IPS-NIHi11 (cell line): ENCODE measurements around the gene CD33.
"Not testable (repeated sequence)": the region's sequence is repeated elsewhere in the genome, so short reads cannot be mapped to it uniquely, and the experiment has no call there.

Source experiments
- DNase-seq: peaks from one replicate; pipeline ENCODE4 v3.0.0; 2012; ENCODE audit warnings: mixed read lengths, low spot score

The CD33 gene

GRCh38 chr19:51210191-51210784 lies 14.6 kb upstream of the CD33 start:
- no peak for DNase-seq

- not testable (repeated sequence) for DNase-seq
Observed at GRCh38 chr19:51210874-51211361, 14.0 kb upstream of the CD33 start.

- no peak for DNase-seq
Observed at GRCh38 chr19:51211833-51212232, 13.0 kb upstream of the CD33 start.

- no peak for DNase-seq
Observed at GRCh38 chr19:51219307-51219706, 5.6 kb upstream of the CD33 start.

- no peak for DNase-seq
Observed at GRCh38 chr19:51219971-51220370, 4.9 kb upstream of the CD33 start.

GRCh38 chr19:51220996-51221395 lies 3.9 kb upstream of the CD33 start:
- no peak for DNase-seq

- DNase-seq, result no peak
Observed at GRCh38 chr19:51224163-51224641, 678 bp upstream of the CD33 start.

- no peak for DNase-seq
Observed at GRCh38 chr19:51226067-51226466, 1.2 kb downstream of the CD33 start.

- no peak for DNase-seq
Observed at GRCh38 chr19:51227326-51227725, 2.4 kb downstream of the CD33 start.

GRCh38 chr19:51227966-51228365 lies 3.1 kb downstream of the CD33 start:
- no peak for DNase-seq

GRCh38 chr19:51240866-51241265 lies 16.0 kb downstream of the CD33 start:
- DNase-seq, result no peak

- no peak for DNase-seq
Observed at GRCh38 chr19:51242881-51243630, 18.2 kb downstream of the CD33 start.

GRCh38 chr19:51246164-51246552 lies 21.3 kb downstream of the CD33 start:
- no peak for DNase-seq

- no peak for DNase-seq
Observed at GRCh38 chr19:51247972-51248590, 23.2 kb downstream of the CD33 start.

GRCh38 chr19:51250786-51251467 lies 26.0 kb downstream of the CD33 start, which contains the start of gene SIGLECL1:
Gene SIGLECL1 (plus strand): TSS chr19:51251080. CDS start chr19:51264073, 12,993 bp downstream.
- DNase-seq, result peak; percentile 48

GRCh38 chr19:51251468-51251820 lies 26.6 kb downstream of the CD33 start:
- DNase-seq, result no peak

- DNase-seq, result no peak
Observed at GRCh38 chr19:51252306-51253079, 27.6 kb downstream of the CD33 start.

- no peak for DNase-seq
Observed at GRCh38 chr19:51253088-51253806, 28.4 kb downstream of the CD33 start.

- no peak for DNase-seq
Observed at GRCh38 chr19:51256155-51256625, 31.3 kb downstream of the CD33 start.

- no peak for DNase-seq
Observed at GRCh38 chr19:51257471-51257870, 32.6 kb downstream of the CD33 start.
